DND-41 (cell line): ENCODE results near the gene ZNRF4.

Experiments used
- ATAC-seq: fragments of 200-7000 bp; cut with Tn5 transposase; 3 replicates; pipeline ENCODE4 v1.9.1; 2021; ENCODE audit warnings: low read depth; ENCODE audit not compliant: insufficient read depth
- DNase-seq: peaks from one replicate; pipeline ENCODE4 v3.0.0-alpha.2; 2020
- H2AFZ ChIP-seq: 2 replicates; pipeline ENCODE4 v1.6.0; 2012; ENCODE audit warnings: low read depth, low read length
- H3K27ac ChIP-seq: 2 replicates; pipeline ENCODE4 v1.5.1; 2012; ENCODE audit warnings: low read length, inconsistent platforms
- H3K27me3 ChIP-seq: fragments of 200-600 bp; sonication (generic); 2 replicates; pipeline ENCODE4 v1.6.0; 2012; ENCODE audit warnings: low read length, mild to moderate bottlenecking, inconsistent platforms; ENCODE audit not compliant: insufficient read depth, poor library complexity
- H3K36me3 ChIP-seq: 2 replicates; pipeline ENCODE4 v1.5.1; 2012; ENCODE audit warnings: low read length, inconsistent platforms; ENCODE audit not compliant: insufficient read depth
- H3K4me1 ChIP-seq: 2 replicates; pipeline ENCODE4 v1.5.1; 2012; ENCODE audit warnings: mild to moderate bottlenecking, low read length; ENCODE audit not compliant: insufficient read depth
- H3K4me2 ChIP-seq: 2 replicates; pipeline ENCODE4 v1.6.0; 2012; ENCODE audit warnings: mild to moderate bottlenecking, moderate library complexity, low read length, inconsistent platforms; ENCODE audit not compliant: insufficient read depth
- H3K4me3 ChIP-seq, 2 experiments: fragments of 200-600 bp in 1 of 2; shearing (Covaris generic) in 1 of 2; 2 replicates each; pipeline ENCODE4 v1.5.1; 2012 to 2016; ENCODE audit warnings: inconsistent platforms in 2 of 2, low read length in 2 of 2, mild to moderate bottlenecking in 2 of 2, low read depth in 1 of 2, moderate library complexity in 1 of 2
- H3K79me2 ChIP-seq: 2 replicates; pipeline ENCODE4 v1.6.0; 2012; ENCODE audit warnings: low read length, inconsistent platforms; ENCODE audit not compliant: insufficient read depth
- H3K9ac ChIP-seq: 2 replicates; pipeline ENCODE4 v1.6.0; 2012; ENCODE audit warnings: low read depth, mild to moderate bottlenecking, inconsistent platforms, low read length, moderate library complexity
- H3K9me3 ChIP-seq: 2 replicates; pipeline ENCODE4 v1.5.1; 2012; ENCODE audit warnings: low read length, moderate library complexity, mild to moderate bottlenecking, inconsistent platforms; ENCODE audit not compliant: insufficient read depth, severe bottlenecking
- H4K20me1 ChIP-seq: 2 replicates; pipeline ENCODE4 v1.6.0; 2012; ENCODE audit warnings: low read length; ENCODE audit not compliant: insufficient read depth
- EZH2 ChIP-seq: IDR thresholded peaks from 3 replicates; pipeline ENCODE4 v1.6.1; 2012; ENCODE audit warnings: borderline replicate concordance, low read depth, mild to moderate bottlenecking, moderate library complexity, low read length, inconsistent platforms; ENCODE audit not compliant: severe bottlenecking
- TF ChIP-seq, protein P1 (sequence below): IDR thresholded peaks from 2 replicates; pipeline ENCODE4 v1.5.1; 2012; ENCODE audit warnings: borderline replicate concordance, low read length, moderate library complexity, mild to moderate bottlenecking; ENCODE audit not compliant: poor library complexity, severe bottlenecking; ENCODE audit errors: extremely low read depth

Gene ZNRF4

DNA sequence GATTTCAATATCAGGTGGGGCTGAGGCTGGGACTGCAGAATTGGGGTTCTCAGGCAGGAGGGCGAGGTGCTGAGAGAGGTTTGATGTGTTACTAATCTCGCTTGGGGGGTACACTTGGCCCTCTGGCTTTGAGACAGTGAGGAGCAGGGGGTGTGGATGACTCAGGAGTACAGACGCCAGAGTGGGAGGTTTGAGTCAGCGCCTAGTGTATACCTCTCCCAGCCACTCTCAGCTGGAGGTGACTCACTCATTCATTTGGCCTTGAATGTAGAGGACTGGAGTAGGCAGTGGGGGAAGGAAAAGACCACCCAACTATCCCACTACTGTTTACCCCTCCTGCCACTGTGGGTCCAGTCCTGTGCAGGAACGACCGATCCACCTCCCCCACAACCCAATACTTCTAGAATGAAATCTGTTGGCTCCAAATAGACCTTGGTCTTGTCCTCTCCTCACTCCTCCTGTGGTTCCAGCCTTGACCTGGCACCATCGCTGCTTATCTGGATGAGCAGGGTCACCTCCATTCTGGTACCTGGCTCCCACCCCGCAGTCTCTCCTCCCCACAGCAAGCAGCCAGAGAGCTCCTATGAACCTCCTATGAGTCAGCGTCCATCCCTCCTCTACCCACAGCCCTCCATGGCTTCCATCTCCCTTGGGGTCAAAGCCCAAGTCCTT is 20.1 kb upstream of the ZNRF4 start:
- H2AFZ ChIP-seq: no peak overlapping the region
- H4K20me1 ChIP-seq: no peaks in the 10 kb centered on the region
- ATAC-seq: no peak
- no peak overlapping the region for H3K9ac ChIP-seq
- H3K4me1 ChIP-seq: no peaks in the 10 kb centered on the region
- DNase-seq: no peak
- H3K9me3 ChIP-seq: no peaks in the 10 kb centered on the region
- H3K27ac ChIP-seq: no peak overlapping the region
- no peak overlapping the region for H3K4me2 ChIP-seq
- H3K36me3 ChIP-seq: no peaks in the 10 kb centered on the region
- no peaks in the 10 kb centered on the region for H3K27me3 ChIP-seq
- TF ChIP-seq, protein P1, sequence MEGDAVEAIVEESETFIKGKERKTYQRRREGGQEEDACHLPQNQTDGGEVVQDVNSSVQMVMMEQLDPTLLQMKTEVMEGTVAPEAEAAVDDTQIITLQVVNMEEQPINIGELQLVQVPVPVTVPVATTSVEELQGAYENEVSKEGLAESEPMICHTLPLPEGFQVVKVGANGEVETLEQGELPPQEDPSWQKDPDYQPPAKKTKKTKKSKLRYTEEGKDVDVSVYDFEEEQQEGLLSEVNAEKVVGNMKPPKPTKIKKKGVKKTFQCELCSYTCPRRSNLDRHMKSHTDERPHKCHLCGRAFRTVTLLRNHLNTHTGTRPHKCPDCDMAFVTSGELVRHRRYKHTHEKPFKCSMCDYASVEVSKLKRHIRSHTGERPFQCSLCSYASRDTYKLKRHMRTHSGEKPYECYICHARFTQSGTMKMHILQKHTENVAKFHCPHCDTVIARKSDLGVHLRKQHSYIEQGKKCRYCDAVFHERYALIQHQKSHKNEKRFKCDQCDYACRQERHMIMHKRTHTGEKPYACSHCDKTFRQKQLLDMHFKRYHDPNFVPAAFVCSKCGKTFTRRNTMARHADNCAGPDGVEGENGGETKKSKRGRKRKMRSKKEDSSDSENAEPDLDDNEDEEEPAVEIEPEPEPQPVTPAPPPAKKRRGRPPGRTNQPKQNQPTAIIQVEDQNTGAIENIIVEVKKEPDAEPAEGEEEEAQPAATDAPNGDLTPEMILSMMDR: no peak
- no peak for TF ChIP-seq EZH2
- H3K79me2 ChIP-seq: no peaks in the 10 kb centered on the region
- no peak overlapping the region for H3K4me3 ChIP-seq

DNA sequence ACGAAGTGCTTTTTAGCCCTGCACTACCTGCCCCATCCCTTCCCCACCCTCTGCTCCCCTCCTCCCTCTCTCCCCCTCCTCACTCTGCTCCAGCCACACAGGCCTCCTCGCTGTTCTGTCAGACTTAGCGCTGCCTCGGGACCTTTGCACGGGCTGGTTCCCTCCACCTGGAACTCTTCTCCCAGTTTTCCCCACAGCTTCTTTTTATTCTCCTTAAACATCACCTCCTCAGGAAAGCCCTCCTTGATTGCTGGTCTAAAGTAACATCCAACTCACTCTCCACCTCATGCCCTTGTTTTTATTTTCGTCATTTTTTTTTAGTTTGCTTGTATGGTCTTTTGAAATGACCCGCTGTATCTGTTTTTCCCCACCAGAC is 19.6 kb upstream of the ZNRF4 start:
- Histone ChIP-seq H3K4me2 (no peak overlapping the region), H3K4me3 (no peak overlapping the region), H3K9me3 (no peaks in the 10 kb centered on the region)

DNA sequence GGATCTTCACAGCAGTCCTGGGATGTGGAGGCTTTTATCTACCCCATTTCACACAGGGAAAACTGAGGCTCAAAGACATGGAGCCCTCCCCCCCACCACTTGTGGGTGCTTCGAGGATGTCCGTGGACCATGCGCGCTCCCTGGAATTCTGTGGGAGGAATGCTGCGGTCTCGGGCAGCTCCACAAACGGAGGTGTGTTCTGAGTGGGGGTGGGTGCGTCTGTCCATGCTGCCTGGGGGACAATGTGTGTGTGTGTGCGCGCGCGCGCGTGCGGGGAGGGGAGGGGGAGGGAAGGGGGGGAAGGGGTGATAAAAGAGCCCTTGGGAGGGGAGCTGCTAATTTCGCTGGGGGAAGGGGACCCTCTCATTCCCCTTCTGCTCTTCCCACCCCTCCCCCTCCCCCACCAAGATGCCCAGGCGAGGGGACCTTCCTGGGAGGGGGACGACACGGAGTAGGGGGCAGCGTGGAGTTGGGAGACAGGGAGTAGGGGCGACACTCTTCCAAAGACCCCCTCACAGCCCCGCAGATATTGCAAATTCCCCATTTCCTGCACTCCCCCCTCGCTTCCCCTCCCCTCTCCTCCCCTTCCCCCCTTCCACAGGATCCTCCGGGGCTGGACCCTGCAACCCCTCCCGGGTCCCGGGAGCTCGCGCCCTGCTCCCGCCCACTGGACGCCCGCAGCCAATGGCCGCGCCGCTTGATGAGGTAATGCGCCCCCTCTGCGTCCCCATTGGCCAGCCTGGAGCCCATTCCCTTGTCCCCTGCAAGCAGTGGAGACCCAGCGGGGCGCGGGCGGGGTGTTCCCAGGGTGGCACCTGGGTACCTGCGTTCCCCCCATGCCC is 18.9 kb upstream of the ZNRF4 start:
- no peaks in the 10 kb centered on the region for H3K4me1 ChIP-seq
- no peaks in the 10 kb centered on the region for H4K20me1 ChIP-seq
- H3K9me3 ChIP-seq: no peaks in the 10 kb centered on the region
- H2AFZ ChIP-seq: no peak overlapping the region
- no peak overlapping the region for H3K4me3 ChIP-seq
- DNase-seq: no peak
- no peaks in the 10 kb centered on the region for H3K36me3 ChIP-seq
- no peaks in the 10 kb centered on the region for H3K79me2 ChIP-seq
- no peak overlapping the region for H3K27ac ChIP-seq
- H3K9ac ChIP-seq: no peak overlapping the region
- TF ChIP-seq, protein P1: no peak
- no peak for TF ChIP-seq EZH2
- no peaks in the 10 kb centered on the region for H3K27me3 ChIP-seq
- no peak overlapping the region for H3K4me2 ChIP-seq
- ATAC-seq: no peak

More for the DNA sequence above, 19.6 kb upstream of the ZNRF4 start:
- DNase-seq: no peak
- TF ChIP-seq, protein P1: no peak
- TF ChIP-seq EZH2: no peak
- no peak for ATAC-seq
- H3K4me1 ChIP-seq: no peaks in the 10 kb centered on the region
- H3K27me3 ChIP-seq: no peaks in the 10 kb centered on the region
- no peak overlapping the region for H2AFZ ChIP-seq
- no peaks in the 10 kb centered on the region for H3K36me3 ChIP-seq
- H4K20me1 ChIP-seq: no peaks in the 10 kb centered on the region
- H3K79me2 ChIP-seq: no peaks in the 10 kb centered on the region
- H3K27ac ChIP-seq: no peak overlapping the region
- no peak overlapping the region for H3K9ac ChIP-seq
